NCI-H2107 (cell line): Measurements from ENCODE around the gene ITPRIPL1.
A peak's percentile ranks its signal among the peaks of the same experiment; 100 is the strongest.
"Not testable (repeated sequence)": the region's sequence is repeated elsewhere in the genome, so short reads cannot be mapped to it uniquely, and the experiment has no call there.

ENCODE experiments used
- DNase-seq: peaks from one replicate; lab custom pipeline; 2025; lab: John Stamatoyannopoulos, UW

The ITPRIPL1 gene

GRCh38 chr2:96325041-96325883 lies at the start of gene ITPRIPL1:
ITPRIPL1 (plus strand) TSS chr2:96325317; CDS start chr2:96325840, 523 bp downstream.
- no peak for DNase-seq

- no peak for DNase-seq
These were observed 48.2 kb upstream of the ITPRIPL1 start for GRCh38 chr2:96276787-96277499.

GRCh38 chr2:96287273-96287856 lies 37.8 kb upstream of the ITPRIPL1 start:
- no peak for DNase-seq

- no peak for DNase-seq
These were observed 33.4 kb upstream of the ITPRIPL1 start for GRCh38 chr2:96291751-96292150.

- DNase-seq: not testable (repeated sequence)
These were observed 30.8 kb upstream of the ITPRIPL1 start for GRCh38 chr2:96294271-96294670.

- no peak for DNase-seq
These were observed 28.2 kb upstream of the ITPRIPL1 start for GRCh38 chr2:96296925-96297324.

- no peak for DNase-seq
These were observed 23.3 kb upstream of the ITPRIPL1 start for GRCh38 chr2:96301865-96302264.

- no peak for DNase-seq
These were observed 20.5 kb upstream of the ITPRIPL1 start for GRCh38 chr2:96304606-96305005.

GRCh38 chr2:96305091-96305978 lies 19.8 kb upstream of the ITPRIPL1 start, which contains the start of gene SNRNP200:
SNRNP200 (minus strand) TSS chr2:96305546; CDS start chr2:96305437, 109 bp downstream.
- peak; percentile 78 for DNase-seq

- DNase-seq: no peak
These were observed 19.2 kb upstream of the ITPRIPL1 start for GRCh38 chr2:96305979-96306308.

GRCh38 chr2:96306370-96306769 lies 18.7 kb upstream of the ITPRIPL1 start:
- no peak for DNase-seq

GRCh38 chr2:96308248-96308647 lies 16.9 kb upstream of the ITPRIPL1 start:
- DNase-seq: no peak

- no peak for DNase-seq
These were observed 10.1 kb upstream of the ITPRIPL1 start for GRCh38 chr2:96315005-96315399.

- DNase-seq: no peak
These were observed 9.6 kb upstream of the ITPRIPL1 start for GRCh38 chr2:96315400-96316071.

GRCh38 chr2:96316999-96317398 lies 8.1 kb upstream of the ITPRIPL1 start:
- DNase-seq: no peak

- DNase-seq: no peak
These were observed 7.5 kb upstream of the ITPRIPL1 start for GRCh38 chr2:96317584-96317997.

- DNase-seq: no peak
These were observed 6.4 kb upstream of the ITPRIPL1 start for GRCh38 chr2:96318723-96319122.

- no peak for DNase-seq
These were observed 5.7 kb upstream of the ITPRIPL1 start for GRCh38 chr2:96319396-96319795.

- no peak for DNase-seq
These were observed 4.8 kb upstream of the ITPRIPL1 start for GRCh38 chr2:96320326-96320725.

GRCh38 chr2:96320728-96321622 lies 4.1 kb upstream of the ITPRIPL1 start:
- DNase-seq: no peak
